Hepatocyte (in vitro differentiated cells): ENCODE measurements around the gene ERC2.

Experiments used
- EZH2 ChIP-seq: fragments of 200-600 bp; sonication (generic); IDR thresholded peaks from 2 replicates; pipeline ENCODE4 v1.6.1; 2016; ENCODE audit warnings: antibody characterized with exemption, mild to moderate bottlenecking, borderline replicate concordance
- EZH2phosphoT487 ChIP-seq: fragments of 200-600 bp; sonication (generic); IDR thresholded peaks from one replicate; pipeline ENCODE4 v1.6.1; 2018; ENCODE audit warnings: antibody characterized with exemption, mild to moderate bottlenecking, low read depth, moderate library complexity; ENCODE audit not compliant: unreplicated experiment, severe bottlenecking

GRCh38 chr3:55621026-55621422, 847.2 kb downstream of the ERC2 start:
- no peak for TF ChIP-seq EZH2
- no peak for TF ChIP-seq EZH2phosphoT487
